Stimulated activated CD4-positive, alpha-beta T cell treated with anti-CD3 and anti-CD28 coated beads, Interleukin-1b, Interleukin-23, amount 100 ng/mL, for 1 hour (primary cell): ENCODE data around the gene BEST4.
A peak's percentile ranks its signal among the peaks of the same experiment; 100 is the strongest.
"Not testable (repeated sequence)": the region's sequence is repeated elsewhere in the genome, so short reads cannot be mapped to it uniquely, and the experiment has no call there.

ENCODE experiments used
- DNase-seq, 2 donors: peaks; one replicate each; pipeline ENCODE4 v3.0.0-alpha.2; 2020; ENCODE audit warnings: low read depth in 2 of 2

The BEST4 gene

GRCh38 chr1:44788120-44788860 is at the start of gene BEST4:
Gene BEST4, minus strand, starts transcription at chr1:44788170. Its CDS starts 465 bp downstream, at chr1:44787705.
- no peak for DNase-seq

- peak; percentile 73 to 79 for DNase-seq
Observed at GRCh38 chr1:44835738-44836675, 48.0 kb upstream of the BEST4 start.

DNA sequence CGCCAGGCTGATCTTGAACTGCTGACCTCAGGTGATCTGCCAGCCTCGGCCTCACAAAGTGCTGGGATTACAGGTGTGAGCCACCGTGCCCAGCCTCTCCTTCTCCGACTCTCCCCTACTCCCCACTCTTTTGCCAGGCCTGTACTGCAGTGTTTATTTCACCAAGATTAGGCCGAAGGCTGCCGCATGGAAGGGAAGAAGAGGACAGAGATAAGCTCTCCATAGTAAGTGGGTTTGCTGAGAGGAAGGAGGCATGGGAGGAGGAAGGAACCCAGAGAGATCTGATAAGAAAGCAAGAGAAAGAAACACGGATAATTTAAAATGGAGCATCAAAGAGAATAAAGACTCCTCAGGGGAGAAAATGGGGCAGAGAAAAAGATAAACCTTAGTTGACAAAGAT is 46.4 kb upstream of the BEST4 start:
- DNase-seq: no peak

GRCh38 chr1:44832056-44832705 is 44.2 kb upstream of the BEST4 start:
- DNase-seq: no peak

DNA sequence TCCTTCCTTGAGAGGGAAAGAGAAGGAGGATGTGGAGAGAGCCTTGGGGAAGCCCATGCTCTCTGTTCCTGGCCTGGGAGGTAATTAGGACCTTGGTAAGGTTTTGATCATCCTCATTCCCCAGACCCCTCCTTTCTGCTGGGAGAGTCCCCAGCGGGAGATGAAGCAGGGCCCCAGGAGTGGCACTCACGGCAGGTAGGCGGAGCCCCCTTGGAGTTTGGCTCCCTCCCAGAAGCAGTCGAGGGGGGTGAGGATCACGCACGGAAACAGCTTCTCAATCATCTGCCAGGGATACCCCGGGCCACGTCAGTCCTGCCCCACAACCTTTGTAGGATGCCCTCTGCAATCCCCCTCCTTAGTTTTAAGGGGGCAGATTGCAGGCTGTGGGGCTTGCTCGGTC is 43.5 kb upstream of the BEST4 start:
- no peak for DNase-seq

DNA sequence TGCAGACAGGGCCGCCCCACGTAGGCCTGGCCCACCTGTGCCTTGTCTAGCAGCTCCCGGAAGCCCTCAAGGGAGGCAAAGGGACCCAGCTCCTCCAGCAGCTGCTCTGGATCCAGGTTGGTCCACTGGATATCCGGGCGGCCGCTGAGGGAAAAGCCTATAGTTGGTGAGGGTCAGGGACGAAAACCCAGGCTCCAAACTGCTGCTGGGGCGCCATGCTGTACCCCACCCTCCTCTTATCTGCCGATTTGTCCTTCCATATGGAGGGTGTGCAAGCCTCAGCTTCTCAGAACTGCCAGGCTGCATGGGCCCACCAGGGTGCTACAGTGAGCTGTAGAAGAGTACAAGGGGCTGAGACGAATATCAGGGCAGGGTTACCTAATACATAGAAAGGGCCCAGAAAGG is 42.9 kb upstream of the BEST4 start:
- no peak for DNase-seq

GRCh38 chr1:44829506-44830384 is 41.8 kb upstream of the BEST4 start:
- no peak for DNase-seq

DNA sequence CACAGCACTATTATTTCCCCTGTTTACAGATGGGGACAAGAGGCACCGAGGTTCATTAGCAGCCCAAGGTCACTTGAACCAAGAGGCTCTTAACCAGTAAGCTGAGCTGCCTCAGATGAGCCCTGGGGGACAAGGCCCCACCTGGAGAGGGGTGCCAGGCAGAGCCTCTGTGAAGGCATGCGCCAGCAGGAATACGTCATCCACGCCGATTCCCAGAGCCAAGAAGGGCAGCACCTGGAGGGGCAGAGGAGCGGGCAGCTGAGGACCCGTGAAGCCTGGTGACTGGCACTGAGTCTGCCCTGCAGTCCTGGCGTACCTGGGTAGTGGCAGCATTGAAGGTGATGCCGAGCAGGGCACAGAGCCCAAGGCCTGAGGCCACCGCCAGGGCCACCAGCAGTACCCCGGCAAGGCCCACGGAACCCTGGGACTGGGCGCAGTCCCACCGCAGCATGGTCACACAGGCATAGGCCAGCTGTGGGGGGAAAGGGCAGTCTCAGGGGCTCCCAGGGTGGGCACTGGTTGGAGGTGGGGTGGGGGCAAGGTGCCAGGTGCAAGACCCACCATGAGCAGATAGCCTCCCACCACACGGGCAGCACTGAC is 41.0 kb upstream of the BEST4 start:
- no peak for DNase-seq

DNA sequence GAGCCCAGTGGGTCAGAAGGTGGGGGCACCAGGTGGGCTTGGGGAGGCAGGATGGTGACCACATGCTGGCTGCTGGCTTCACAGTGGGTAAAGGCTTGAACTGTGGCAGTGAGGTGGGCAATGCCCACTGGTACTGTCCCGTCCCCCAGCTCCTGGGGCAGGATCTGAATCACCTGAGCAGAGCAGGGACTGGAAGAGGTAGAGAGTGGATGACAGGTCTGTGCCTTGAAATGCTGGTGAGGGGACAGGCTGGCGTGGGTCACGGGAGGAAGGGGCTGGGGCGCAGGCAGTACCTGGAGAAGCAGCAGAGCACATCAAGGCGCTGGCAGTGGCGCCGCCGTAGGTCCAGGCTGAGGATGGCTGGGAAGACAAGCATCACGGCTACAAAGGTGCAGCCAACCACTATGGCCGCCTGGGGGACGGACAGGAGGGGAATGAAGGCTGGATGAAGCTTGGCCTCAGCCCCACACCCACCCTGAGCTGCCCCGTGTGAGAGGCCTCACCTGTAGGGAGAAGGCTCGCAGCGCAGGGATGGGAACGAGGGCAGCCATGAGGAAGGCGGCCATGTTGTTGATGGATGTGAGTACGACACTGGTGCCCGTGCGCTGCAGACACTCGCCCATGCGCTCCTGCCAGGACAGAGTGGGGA is 40.2 kb upstream of the BEST4 start:
- DNase-seq: no peak

- no peak for DNase-seq
Observed at GRCh38 chr1:44827197-44828002, 39.4 kb upstream of the BEST4 start.

DNA sequence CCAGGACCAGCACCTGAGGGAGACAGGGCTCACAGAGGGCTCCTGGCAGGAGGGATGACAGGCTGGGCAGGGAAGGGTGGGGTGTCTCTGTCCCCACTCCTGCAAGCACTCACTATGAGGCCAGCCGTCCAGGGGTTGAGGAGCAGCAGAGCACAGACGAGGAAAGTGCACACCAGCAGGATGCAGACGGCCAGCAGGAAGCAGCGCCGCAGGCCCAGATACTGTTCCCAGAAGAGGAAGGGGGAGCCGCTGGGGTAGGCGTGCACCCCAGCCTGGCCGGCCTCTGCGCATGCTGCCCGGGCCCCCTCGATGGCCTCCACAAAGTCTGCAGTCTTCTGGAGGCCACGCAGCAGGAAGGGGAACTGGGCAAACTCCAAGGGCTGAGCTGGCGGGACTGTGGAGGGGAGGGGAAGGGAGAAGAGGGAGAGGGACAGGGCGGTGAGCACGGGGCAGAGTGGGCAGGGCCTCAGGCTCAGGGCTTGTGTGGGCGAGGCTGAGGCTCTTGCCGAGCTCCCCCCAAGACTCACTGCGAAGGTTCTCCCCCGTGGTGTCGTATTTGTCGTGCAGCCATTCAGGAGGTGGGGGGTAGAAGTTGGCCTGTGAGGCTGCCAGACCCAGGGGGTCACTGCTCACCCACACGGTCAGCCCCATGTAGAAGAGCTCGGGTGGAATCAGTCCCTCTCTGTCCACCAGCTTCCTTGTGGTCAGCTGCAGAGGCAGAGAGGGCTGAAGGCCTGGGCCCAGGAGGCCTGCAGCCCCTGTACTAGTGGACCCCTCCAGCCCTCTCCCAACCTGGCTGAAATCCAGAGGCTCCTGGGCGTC is 38.6 kb upstream of the BEST4 start:
- no peak for DNase-seq

- not testable (repeated sequence) for DNase-seq
Observed at GRCh38 chr1:44824392-44824791, 36.4 kb upstream of the BEST4 start.

DNA sequence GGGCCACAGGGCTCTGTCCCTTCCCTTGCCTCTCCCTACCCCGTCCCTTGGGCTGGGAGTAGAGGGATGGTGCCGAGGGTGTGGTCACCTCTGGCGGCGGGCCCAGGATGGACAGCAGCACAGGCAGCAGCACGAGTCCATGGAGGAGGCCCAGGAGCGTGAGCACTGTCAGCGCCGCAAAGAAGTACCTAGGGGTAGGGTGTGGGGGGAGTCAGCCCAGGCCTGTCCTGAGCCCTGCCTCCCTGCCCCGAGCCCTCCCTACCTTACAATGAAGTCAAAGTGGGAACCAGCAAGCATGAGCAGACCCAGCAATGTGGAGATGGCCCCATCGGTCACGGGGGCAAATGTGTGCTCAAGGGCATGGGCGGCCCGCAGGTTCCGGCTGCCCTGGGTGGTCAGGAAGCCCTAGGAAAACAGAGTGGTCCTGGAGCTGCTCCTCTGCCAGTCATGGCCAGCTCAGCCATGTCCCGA is 35.0 kb upstream of the BEST4 start:
- DNase-seq: no peak

- no peak for DNase-seq
Observed at GRCh38 chr1:44822131-44822701, 34.2 kb upstream of the BEST4 start.

GRCh38 chr1:44821240-44821715 is 33.3 kb upstream of the BEST4 start:
- no peak for DNase-seq

- no peak for DNase-seq
Observed at GRCh38 chr1:44820328-44821239, 32.6 kb upstream of the BEST4 start.
